Adipocyte (in vitro differentiated cells): ENCODE measurements around the gene RUBCNL.

Source experiments
- DNase-seq: peaks from one replicate; pipeline ENCODE4 v3.0.0-alpha.2; 2015; ENCODE audit warnings: low read depth
- H3K27me3 ChIP-seq: replicated peaks from 2 replicates; pipeline ENCODE4 v1.7.0; 2013; ENCODE audit warnings: mild to moderate bottlenecking, low read length, moderate library complexity; ENCODE audit not compliant: control insufficient read depth, insufficient read depth
- H3K36me3 ChIP-seq: 2 replicates; pipeline ENCODE4 v1.7.0; 2013; ENCODE audit warnings: low read length, mild to moderate bottlenecking, moderate library complexity; ENCODE audit not compliant: control insufficient read depth, insufficient read depth, severe bottlenecking
- H3K4me1 ChIP-seq: 2 replicates; pipeline ENCODE4 v1.7.0; 2013; ENCODE audit warnings: mild to moderate bottlenecking, low read length, moderate library complexity; ENCODE audit not compliant: control insufficient read depth, insufficient read depth
- H3K4me3 ChIP-seq: 2 replicates; pipeline ENCODE4 v1.7.0; 2013; ENCODE audit warnings: mild to moderate bottlenecking, low read length, moderate library complexity
- H3K9ac ChIP-seq: 2 replicates; pipeline ENCODE4 v1.7.0; 2013; ENCODE audit warnings: mild to moderate bottlenecking, low read length, moderate library complexity
- H3K9me3 ChIP-seq: 2 replicates; pipeline ENCODE4 v1.7.0; 2013; ENCODE audit warnings: mild to moderate bottlenecking, low read length, moderate library complexity; ENCODE audit not compliant: control insufficient read depth

The RUBCNL gene

DNA sequence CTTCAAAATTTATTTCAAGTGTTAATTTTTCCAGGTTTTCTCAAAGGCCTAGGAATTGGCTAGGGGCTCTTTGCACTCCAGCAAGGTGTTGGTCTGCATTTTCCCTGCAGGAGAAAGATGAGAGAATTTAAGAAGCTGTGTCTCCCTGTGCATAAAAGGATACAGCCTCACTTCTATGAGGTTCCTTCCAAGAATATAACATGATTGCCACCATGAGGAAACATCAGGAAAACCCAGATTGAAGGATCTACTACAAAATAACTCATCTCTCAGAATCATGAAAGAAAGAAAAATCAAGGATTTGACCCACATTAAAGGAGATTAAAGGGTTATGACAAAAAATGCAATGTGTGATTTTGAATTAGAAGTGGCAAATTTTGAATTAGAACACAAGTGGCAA, 69.9 kb downstream of the RUBCNL start:
- Histone ChIP-seq H3K9ac (no peak overlapping the region), H3K36me3 (no peaks in the 10 kb centered on the region), H3K9me3 (no peaks in the 10 kb centered on the region), H3K27me3 (no peaks in the 10 kb centered on the region), H3K4me3 (no peak overlapping the region), H3K4me1 (peaks cover 23% of the 10 kb centered on the region)
- peak; percentile 54 for DNase-seq

DNA sequence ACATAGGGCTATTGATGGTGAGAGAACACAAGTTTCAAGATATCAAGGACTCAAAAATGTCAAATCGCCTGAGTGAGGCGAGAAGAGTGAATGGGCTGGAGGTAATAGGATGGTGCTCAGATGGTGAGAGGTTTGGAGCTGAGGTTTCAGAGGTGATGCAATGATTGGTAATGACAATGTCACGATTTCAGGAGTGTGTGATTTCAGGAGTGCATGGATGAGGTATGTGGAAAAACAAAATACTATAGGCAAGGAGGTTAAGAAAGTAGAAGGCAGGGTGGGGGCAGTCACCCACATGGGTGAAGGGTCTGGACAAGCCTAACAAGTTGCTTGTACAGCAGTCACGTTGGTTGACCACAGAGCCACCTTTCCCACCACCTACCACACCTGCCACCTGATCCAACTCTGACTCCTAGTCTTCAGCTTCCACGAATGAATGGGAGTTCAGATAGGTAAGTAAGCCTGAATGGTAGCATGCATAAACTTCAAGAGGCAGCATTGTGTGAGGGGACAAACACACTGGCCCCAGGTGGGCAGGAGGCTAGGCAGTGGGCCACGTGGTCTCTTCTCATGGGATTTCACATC, 71.5 kb downstream of the RUBCNL start:
- Histone ChIP-seq H3K9ac (no peak overlapping the region), H3K9me3 (peaks cover 7% of the 10 kb centered on the region), H3K36me3 (no peaks in the 10 kb centered on the region), H3K4me1 (peaks cover 13% of the 10 kb centered on the region), H3K4me3 (no peak overlapping the region), H3K27me3 (no peaks in the 10 kb centered on the region)
- no peak for DNase-seq

DNA sequence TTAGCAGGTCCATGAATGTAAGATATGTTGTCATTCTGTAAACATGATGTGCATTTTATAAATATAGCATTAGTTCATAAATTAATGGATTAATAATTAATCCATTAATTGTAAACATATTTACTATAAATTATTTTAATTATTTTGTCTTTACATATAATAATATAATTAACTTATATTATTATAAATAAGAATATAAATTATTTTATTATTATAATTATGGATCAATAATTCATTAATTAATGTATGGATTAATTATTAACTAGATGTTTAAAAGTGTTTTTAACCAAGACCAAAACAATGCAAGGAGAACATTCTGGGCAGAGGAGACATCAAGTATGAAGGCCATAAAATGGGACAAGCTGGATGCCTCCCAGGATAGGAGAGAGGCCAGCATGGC, 72.0 kb downstream of the RUBCNL start:
- no peak overlapping the region for H3K4me3 ChIP-seq
- H3K27me3 ChIP-seq: no peaks in the 10 kb centered on the region
- H3K36me3 ChIP-seq: no peaks in the 10 kb centered on the region
- peaks cover 8% of the 10 kb centered on the region for H3K9me3 ChIP-seq
- no peak for DNase-seq
- H3K4me1 ChIP-seq: peaks cover 9% of the 10 kb centered on the region
- no peak overlapping the region for H3K9ac ChIP-seq

DNA sequence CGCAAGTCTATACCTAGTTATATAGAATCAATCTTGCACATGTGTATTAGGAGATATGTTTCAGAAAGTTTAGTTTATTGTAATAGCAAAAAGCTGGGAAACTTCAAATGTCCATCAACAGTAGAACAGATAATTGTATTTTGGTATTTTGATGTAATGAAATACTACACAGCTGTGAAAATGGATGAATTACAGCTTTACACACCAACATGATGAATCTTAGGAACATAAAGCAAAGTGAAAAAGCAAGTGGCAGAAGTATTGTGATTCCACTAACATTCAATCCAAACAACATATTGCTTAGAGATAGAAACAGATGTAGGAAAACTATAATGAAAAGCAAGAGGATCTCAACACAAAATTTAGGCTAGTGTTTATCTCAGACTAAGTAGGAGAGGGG, 72.5 kb downstream of the RUBCNL start:
- no peak overlapping the region for H3K4me3 ChIP-seq
- H3K27me3 ChIP-seq: no peaks in the 10 kb centered on the region
- H3K9me3 ChIP-seq: peaks cover 11% of the 10 kb centered on the region
- DNase-seq: no peak
- H3K36me3 ChIP-seq: no peaks in the 10 kb centered on the region
- peaks cover 7% of the 10 kb centered on the region for H3K4me1 ChIP-seq
- no peak overlapping the region for H3K9ac ChIP-seq

DNA sequence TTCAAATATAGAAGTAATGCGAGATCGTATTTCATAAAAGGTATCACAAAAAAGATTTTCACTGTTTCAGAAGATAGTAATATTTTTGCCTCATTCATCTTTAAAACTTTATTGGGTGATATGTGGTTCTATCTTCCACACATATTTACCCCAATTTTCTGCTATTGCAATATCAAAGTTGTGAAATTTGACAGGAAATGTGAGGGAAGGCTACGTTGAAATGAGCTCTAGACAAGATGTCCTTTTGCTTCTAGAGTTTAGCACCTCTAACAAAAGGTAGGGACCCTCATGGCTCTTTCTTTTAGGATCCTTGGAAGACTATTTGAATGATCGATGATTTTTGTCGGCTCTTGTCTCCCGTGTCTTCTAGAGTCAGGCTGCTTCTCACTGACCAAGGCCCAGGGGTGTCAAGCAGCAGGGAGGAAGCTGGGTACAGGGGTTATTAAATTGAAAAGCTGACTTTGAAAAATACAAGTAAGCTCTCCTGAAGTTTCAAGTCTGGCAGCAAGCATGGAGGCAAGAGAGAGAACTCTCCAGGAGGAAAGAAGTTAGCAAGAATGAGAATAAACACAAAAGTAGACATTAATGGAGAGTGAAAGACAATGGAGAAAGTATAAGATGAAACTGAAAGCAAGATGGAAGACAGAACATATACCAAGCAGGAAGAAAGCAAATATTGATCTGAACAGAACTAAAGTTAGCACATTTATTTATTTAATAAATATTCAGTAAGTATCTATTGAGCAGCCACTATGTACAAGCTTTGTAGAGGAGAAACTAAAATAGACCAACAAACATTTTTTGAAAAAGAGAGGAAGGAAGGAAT, 73.4 kb downstream of the RUBCNL start:
- Histone ChIP-seq H3K4me1 (peaks cover 5% of the 10 kb centered on the region), H3K9ac (no peak overlapping the region), H3K4me3 (no peak overlapping the region), H3K27me3 (no peaks in the 10 kb centered on the region), H3K9me3 (peaks cover 11% of the 10 kb centered on the region), H3K36me3 (no peaks in the 10 kb centered on the region)
- no peak for DNase-seq

DNA sequence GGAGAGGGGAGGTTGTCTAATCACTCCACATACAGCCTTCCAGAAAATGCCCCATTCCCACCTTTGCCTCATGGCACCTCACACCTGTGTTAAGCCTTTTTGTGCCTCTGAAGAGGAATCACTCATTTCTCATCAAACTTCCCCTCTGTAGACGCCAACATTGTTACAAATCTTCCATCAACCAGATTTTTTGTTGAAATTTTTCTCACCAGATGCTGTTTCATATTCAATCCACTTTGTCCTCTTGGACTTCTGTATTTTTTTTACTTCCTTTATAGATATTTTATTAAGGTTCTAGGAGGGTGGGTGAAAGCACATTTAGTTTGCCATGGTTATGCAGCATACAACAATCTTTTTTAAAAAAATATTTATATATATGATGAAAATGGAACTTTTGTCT, 74.0 kb downstream of the RUBCNL start:
- no peak overlapping the region for H3K4me3 ChIP-seq
- no peak overlapping the region for H3K9ac ChIP-seq
- H3K36me3 ChIP-seq: no peaks in the 10 kb centered on the region

DNA sequence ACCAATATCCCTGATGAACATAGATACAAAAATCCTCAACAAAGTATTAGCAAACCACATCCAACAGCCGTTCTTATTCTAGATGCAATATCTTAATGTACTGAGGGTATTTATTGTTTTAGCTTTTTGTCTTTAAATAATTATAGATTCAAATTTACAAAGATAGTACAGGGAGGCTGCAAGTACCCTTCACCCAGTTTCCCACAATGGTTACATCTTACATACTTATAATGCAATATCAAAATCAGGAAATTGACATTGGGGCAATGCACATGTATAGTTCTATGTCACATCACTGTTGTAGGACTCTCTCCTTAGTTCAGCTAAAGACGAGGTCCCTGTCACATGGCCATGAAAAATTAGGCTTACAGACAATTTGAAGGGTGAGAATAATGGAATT, 75.8 kb downstream of the RUBCNL start:
- Histone ChIP-seq H3K4me1 (peaks cover 5% of the 10 kb centered on the region), H3K9me3 (peaks cover 11% of the 10 kb centered on the region), H3K27me3 (no peaks in the 10 kb centered on the region), H3K9ac (no peak overlapping the region), H3K36me3 (no peaks in the 10 kb centered on the region), H3K4me3 (no peak overlapping the region)
- no peak for DNase-seq

More for the DNA sequence above, 74.0 kb downstream of the RUBCNL start:
- DNase-seq: no peak
- peaks cover 5% of the 10 kb centered on the region for H3K4me1 ChIP-seq
- H3K9me3 ChIP-seq: peaks cover 11% of the 10 kb centered on the region
- no peaks in the 10 kb centered on the region for H3K27me3 ChIP-seq

DNA sequence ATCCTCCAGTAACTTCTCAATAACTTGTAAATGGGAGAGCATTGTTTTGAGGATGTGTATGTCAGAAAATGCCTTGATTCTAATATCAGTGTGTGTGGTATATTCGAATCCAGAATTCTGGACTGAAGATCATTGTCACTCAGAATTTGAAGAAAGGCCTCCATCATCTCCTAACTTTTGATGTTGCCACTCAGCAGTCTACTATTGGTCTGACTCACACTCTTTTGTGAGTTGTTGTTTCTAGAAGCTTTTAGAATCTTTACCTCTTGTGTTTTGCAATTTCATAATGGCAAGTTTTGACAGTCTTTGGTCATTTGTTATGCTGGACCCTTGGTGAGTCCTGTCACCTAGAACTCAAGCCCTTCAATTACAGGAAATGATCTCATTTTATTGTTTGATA, 77.0 kb downstream of the RUBCNL start:
- no peaks in the 10 kb centered on the region for H3K36me3 ChIP-seq
- no peak overlapping the region for H3K4me3 ChIP-seq
- DNase-seq: no peak
- peaks cover 6% of the 10 kb centered on the region for H3K4me1 ChIP-seq
- H3K27me3 ChIP-seq: no peaks in the 10 kb centered on the region
- H3K9me3 ChIP-seq: peaks cover 11% of the 10 kb centered on the region
- H3K9ac ChIP-seq: no peak overlapping the region

DNA sequence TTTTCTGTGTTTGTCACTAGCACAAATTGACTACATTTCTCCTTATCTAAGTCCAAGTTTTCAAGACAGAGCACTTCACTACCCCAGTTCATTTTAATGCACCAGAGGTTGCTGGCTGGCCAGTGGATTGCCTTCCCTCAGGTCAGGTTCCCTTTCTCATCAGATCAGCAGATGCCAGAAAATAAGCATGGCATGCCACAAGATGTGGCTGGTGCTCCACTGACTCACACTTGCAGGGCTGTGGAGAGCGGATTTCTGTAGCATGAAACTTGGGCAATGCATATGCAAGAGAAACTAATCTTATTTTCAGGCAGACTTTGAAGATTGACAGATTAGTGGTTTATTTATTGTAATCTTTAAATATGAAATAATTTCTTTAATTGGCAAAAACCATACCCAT, 79.5 kb downstream of the RUBCNL start:
- Histone ChIP-seq H3K27me3 (no peaks in the 10 kb centered on the region), H3K36me3 (no peaks in the 10 kb centered on the region), H3K9me3 (peaks cover 13% of the 10 kb centered on the region), H3K9ac (no peak overlapping the region), H3K4me3 (no peak overlapping the region), H3K4me1 (peaks cover 8% of the 10 kb centered on the region)
- DNase-seq: no peak

DNA sequence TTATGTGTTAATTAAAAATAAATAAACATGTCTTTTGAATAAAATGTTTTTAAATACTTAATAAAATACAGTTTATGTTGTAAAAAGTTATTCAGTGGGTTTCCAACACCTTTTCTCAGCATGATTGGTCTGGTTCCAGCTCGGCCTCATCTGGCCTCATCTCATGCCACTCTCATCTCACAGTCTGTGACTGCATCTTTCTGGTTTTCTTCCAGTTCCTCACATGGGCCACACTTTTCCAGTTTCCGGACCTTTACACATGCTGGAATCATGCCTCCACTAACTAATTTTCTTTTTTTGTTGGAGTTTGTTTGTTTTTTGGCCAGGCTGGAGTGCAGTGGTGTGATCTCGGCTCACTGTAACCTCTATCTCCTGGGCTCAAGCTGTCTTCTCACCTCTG, 82.5 kb downstream of the RUBCNL start:
- no peak overlapping the region for H3K4me3 ChIP-seq
- DNase-seq: no peak
- no peak overlapping the region for H3K9ac ChIP-seq
- H3K4me1 ChIP-seq: peaks cover 8% of the 10 kb centered on the region
- no peaks in the 10 kb centered on the region for H3K27me3 ChIP-seq
- H3K9me3 ChIP-seq: peaks cover 9% of the 10 kb centered on the region
- H3K36me3 ChIP-seq: no peaks in the 10 kb centered on the region

DNA sequence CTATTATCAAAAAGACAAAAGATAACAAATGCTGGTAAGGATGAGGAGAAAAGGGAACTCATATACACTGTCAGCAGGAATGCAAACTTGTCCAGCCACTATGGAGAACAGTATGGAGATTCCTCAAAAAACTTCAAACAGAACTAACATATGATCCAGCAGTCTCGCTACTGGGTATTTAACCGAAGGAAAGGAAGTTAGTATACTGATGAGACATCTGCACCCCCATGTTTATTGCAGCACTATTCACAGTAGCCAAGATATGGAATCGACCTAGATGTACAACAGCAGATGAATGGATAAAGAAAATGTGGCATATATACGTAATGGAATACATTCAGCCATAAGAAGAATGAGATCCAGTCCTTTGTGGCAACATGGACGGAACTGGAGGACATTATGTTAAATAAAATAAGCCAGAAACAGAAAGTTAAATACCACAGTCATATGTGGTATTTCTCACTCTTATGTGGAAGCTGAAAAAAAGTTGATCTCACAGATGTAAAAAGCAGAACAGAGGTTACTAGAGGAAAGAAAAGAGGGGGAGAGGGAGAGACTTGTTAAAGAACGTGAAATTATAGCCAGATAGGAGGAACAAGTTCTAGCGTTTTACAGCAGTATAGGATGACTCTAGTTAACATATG, 83.2 kb downstream of the RUBCNL start:
- H3K36me3 ChIP-seq: no peaks in the 10 kb centered on the region
- no peaks in the 10 kb centered on the region for H3K27me3 ChIP-seq
- H3K4me3 ChIP-seq: no peak overlapping the region
- peaks cover 9% of the 10 kb centered on the region for H3K9me3 ChIP-seq
- no peak for DNase-seq
- H3K4me1 ChIP-seq: peaks cover 8% of the 10 kb centered on the region
- H3K9ac ChIP-seq: no peak overlapping the region
